ENCODE measurements around the gene BIRC5.
A peak's percentile ranks its signal among the peaks of the same experiment; 100 is the strongest.
"Not testable (repeated sequence)": the region's sequence is repeated elsewhere in the genome, so short reads cannot be mapped to it uniquely, and the experiment has no call there.

The BIRC5 gene

GRCh38 chr17:78251773-78252103, 37.7 kb downstream of the BIRC5 start:
- ChIA-PET CTCF (interaction anchor here (0.8 to 10.3 kb wide), 38 partner anchors 8 to 237 kb away, joined by 3 to 177 read pairs (median 5); partner anchors contain the start of genes AFMID, BIRC5, TK1 and TMEM235), POLR2A (no interaction called here)
- H3K4me3 ChIP-seq (ENCODE audit: low read depth, low read length), result no peak overlapping the region
- TF ChIP-seq CTCF (IDR thresholded peaks at IDR 0.05; ENCODE audit: insufficient read depth, low read length, missing control alignments), result no peak
- DNase-seq (ENCODE audit: low read depth, low spot score), result no peak

GRCh38 chr17:78252111-78252634, 38.1 kb downstream of the BIRC5 start:
- no peak for DNase-seq (ENCODE audit: low read depth, low spot score)
- ChIA-PET POLR2A (no interaction called here), CTCF (interaction anchor here (0.9 to 10.3 kb wide), 29 partner anchors 9 to 238 kb away, joined by 3 to 177 read pairs (median 6); partner anchors contain the start of genes AFMID, TK1 and TMEM235)
- TF ChIP-seq CTCF (IDR thresholded peaks at IDR 0.05; ENCODE audit: insufficient read depth, low read length, missing control alignments), result no peak
- H3K4me3 ChIP-seq (ENCODE audit: low read depth, low read length), result no peak overlapping the region

- no peak overlapping the region for H3K4me3 ChIP-seq (ENCODE audit: low read depth, low read length)
- no peak for DNase-seq (ENCODE audit: low read depth, low spot score)
- POLR2A ChIA-PET, result no interaction called here
- TF ChIP-seq CTCF (IDR thresholded peaks at IDR 0.05; ENCODE audit: insufficient read depth, low read length, missing control alignments), result no peak
- CTCF ChIA-PET, result interaction anchor here (1.1 to 10.3 kb wide), 9 partner anchors 10 to 234 kb away, joined by 3 to 177 read pairs (median 17); no protein-coding TSS in a partner anchor
These were observed 38.9 kb downstream of the BIRC5 start for GRCh38 chr17:78252701-78253635.

DNA sequence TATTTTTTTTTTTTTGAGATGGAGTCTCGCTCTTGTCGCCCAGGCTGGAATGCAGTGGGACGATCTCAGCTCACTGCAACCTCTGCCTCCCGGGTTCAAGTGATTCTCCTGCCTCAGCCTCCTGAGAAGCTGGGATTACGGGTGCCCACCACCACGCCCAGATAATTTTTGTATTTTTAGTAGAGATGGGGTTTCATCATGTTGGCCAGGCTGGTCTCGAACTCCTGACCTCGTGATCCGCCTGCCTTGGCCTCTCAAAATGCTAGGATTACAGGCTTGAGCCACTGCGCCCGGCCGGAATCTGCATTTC, 39.5 kb downstream of the BIRC5 start:
- H3K4me3 ChIP-seq (ENCODE audit: low read depth, low read length), result peak overlapping the region; percentile 85
- CTCF ChIA-PET, result interaction anchor here (1.1 to 10.3 kb wide), 3 partner anchors 9 to 168 kb away, joined by 3 to 177 read pairs (median 55); no protein-coding TSS in a partner anchor
- POLR2A ChIA-PET; DNase-seq (ENCODE audit: low read depth, low spot score): not testable (repeated sequence)

DNA sequence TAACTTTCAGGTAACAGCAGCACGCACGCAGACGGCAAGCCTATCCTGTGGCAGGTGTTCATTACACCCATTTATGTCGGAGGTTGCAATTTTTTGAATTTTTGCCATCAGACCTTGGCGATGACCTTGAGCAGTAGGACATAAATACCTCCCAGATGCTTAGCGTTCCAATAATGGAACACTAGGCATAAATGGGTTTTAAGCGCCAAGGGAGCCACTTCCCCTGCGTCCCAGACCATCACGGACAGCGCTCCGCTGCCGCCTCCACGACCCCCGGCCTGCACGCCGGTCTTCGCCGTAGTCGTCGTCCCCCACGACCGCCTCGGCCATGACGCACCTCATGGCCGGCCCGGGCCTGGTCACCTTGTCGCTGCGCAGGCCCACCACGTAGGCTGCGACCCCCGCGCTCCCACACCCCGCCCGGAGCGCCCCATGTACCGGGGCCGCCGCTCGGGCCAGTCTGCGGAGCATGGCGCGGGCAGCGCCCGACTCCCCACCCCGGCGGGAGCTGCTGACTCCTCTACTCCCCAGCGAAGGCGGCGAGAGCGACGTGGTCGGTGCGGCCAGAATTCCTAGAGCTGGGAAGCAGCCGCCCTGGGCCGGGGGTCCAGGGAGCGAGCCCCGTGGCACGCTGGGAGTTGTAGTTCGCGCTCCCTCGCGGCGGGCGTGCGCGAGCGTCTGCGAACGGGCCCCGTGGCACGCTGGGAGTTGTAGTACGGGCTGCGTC, 40.1 kb downstream of the BIRC5 start:
- ChIA-PET POLR2A (no interaction called here), CTCF (interaction anchor here (0.6 to 10.3 kb wide), 9 partner anchors 8 to 167 kb away, joined by 3 to 177 read pairs (median 6); partner anchors contain the start of genes AFMID and TK1)
- TF ChIP-seq CTCF (IDR thresholded peaks at IDR 0.05; ENCODE audit: insufficient read depth, low read length, missing control alignments), result no peak
- peak overlapping the region; percentile 85 for H3K4me3 ChIP-seq (ENCODE audit: low read depth, low read length)
- DNase-seq (ENCODE audit: low read depth, low spot score), result no peak

GRCh38 chr17:78255029-78255656, 41.1 kb downstream of the BIRC5 start:
- DNase-seq (ENCODE audit: low read depth, low spot score), result no peak

More at GRCh38 chr17:78255029-78255656, 41.1 kb downstream of the BIRC5 start:
- CTCF ChIA-PET, result interaction anchor here (0.7 to 10.3 kb wide), 9 partner anchors 9 to 236 kb away, joined by 3 to 177 read pairs (median 5); partner anchors contain the start of genes AFMID and TK1
- POLR2A ChIA-PET, result interaction anchor here (0.9 kb wide), 1 partner anchor 105 kb away, joined by 3 read pairs; the partner anchor contains the start of gene SOCS3
- TF ChIP-seq CTCF (IDR thresholded peaks at IDR 0.05; ENCODE audit: insufficient read depth, low read length, missing control alignments), result no peak
- H3K4me3 ChIP-seq (ENCODE audit: low read depth, low read length), result no peak overlapping the region

Measured in AG04449 (cell line).